Smooth muscle cell of the umbilical artery (primary cell): ENCODE data around the gene BPIFA2. TPM values are rescaled to one million over a fixed set of nuclear protein-coding genes. Genes with fewer than 3 reads are reported as not detected.

Experiments used
- total RNA-seq: library from RNA; depleted of rRNA; stranded (reverse); fragments of >200 nt; gene quantifications from 2 replicates; pipeline ENCODE4 v1.2.3, GENCODE V29; 2014

Gene BPIFA2
- total RNA-seq: not detected in 2 replicates

GRCh38 chr20:33167859-33168258 lies at the start of gene BPIFA2:
Gene BPIFA2 (plus strand): TSS chr20:33168159. CDS start chr20:33169146, 987 bp downstream.

GRCh38 chr20:33217052-33217451 lies 49.1 kb downstream of the BPIFA2 start, which contains the start of gene BPIFA3:
Gene BPIFA3 (plus strand): TSS chr20:33217352. CDS start chr20:33217537, 185 bp downstream.

Other genes starting within 250 kb of the BPIFA2 start
- gene SUN5, start 163.7 kb upstream of the BPIFA2 start, total RNA-seq: not detected in 2 replicates
- gene BPIFB2, start 160.5 kb upstream of the BPIFA2 start, total RNA-seq: not detected in 2 replicates
- not detected in 2 replicates for gene BPIFB6, start 136.5 kb upstream of the BPIFA2 start, total RNA-seq
- gene BPIFB3, start 114.3 kb upstream of the BPIFA2 start, total RNA-seq: not detected in 2 replicates
- not detected in 2 replicates for gene BPIFB4, start 88.5 kb upstream of the BPIFA2 start, total RNA-seq
- gene BPIFA3, start 49.2 kb downstream of the BPIFA2 start, total RNA-seq: not detected in 2 replicates
- gene BPIFA1, start 67.8 kb downstream of the BPIFA2 start, total RNA-seq: not detected in 2 replicates
- gene BPIFB1, start 115.1 kb downstream of the BPIFA2 start, total RNA-seq: not detected in 2 replicates
- gene CDK5RAP1, start 233.4 kb downstream of the BPIFA2 start, total RNA-seq: 25.7 and 26.1 TPM in 2 replicates